GM12865 (cell line): Measurements from ENCODE around the gene KLHL6.

Source experiments
- DNase-seq: peaks from one replicate; pipeline ENCODE4 v3.0.0; 2010; ENCODE audit warnings: low read depth
- H3K4me3 ChIP-seq: 2 replicates; pipeline ENCODE4 v1.5.1; 2011; ENCODE audit warnings: mild to moderate bottlenecking, low read depth, low read length, control low read depth
- TF ChIP-seq, protein P1 (sequence below): IDR thresholded peaks from 2 replicates; pipeline ENCODE4 v1.5.1; 2011; ENCODE audit warnings: low read length, control low read depth, low read depth, inconsistent platforms; ENCODE audit not compliant: insufficient read depth; ENCODE audit errors: missing control alignments

Gene KLHL6, protein sequence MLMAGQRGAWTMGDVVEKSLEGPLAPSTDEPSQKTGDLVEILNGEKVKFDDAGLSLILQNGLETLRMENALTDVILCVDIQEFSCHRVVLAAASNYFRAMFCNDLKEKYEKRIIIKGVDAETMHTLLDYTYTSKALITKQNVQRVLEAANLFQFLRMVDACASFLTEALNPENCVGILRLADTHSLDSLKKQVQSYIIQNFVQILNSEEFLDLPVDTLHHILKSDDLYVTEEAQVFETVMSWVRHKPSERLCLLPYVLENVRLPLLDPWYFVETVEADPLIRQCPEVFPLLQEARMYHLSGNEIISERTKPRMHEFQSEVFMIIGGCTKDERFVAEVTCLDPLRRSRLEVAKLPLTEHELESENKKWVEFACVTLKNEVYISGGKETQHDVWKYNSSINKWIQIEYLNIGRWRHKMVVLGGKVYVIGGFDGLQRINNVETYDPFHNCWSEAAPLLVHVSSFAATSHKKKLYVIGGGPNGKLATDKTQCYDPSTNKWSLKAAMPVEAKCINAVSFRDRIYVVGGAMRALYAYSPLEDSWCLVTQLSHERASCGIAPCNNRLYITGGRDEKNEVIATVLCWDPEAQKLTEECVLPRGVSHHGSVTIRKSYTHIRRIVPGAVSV

DNA sequence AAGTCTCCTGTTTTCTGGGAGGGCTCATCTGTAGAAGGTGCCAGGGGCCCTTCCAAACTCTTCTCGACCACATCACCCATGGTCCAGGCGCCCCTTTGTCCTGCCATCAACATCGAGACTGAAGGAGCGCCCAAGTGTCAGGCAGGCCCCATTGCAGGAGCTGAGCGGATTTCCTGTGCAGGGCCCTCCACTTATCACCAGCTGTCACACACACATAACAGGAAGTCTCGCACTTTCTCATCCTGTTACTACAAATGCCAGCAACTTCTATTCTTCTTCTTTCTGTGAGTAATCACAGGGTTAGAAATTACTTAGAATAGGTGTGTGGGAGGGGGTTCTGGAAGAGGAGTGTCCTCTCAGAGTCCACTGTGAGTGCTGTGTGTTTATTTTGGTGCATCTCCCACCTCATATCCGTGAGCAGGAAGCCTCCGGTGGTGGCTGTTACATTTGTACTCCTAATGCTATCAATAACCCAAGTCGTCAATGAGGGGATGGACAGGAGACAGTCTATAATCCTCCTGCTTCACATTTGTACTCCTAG is at the start of gene KLHL6:
KLHL6 (minus strand) TSS at position 166 of the 541 bp plus-strand sequence; CDS start at position 113, 53 bp downstream.
- peak within 1 kb of the TSS; percentile 54 for H3K4me3 ChIP-seq
- TF ChIP-seq, protein P1, sequence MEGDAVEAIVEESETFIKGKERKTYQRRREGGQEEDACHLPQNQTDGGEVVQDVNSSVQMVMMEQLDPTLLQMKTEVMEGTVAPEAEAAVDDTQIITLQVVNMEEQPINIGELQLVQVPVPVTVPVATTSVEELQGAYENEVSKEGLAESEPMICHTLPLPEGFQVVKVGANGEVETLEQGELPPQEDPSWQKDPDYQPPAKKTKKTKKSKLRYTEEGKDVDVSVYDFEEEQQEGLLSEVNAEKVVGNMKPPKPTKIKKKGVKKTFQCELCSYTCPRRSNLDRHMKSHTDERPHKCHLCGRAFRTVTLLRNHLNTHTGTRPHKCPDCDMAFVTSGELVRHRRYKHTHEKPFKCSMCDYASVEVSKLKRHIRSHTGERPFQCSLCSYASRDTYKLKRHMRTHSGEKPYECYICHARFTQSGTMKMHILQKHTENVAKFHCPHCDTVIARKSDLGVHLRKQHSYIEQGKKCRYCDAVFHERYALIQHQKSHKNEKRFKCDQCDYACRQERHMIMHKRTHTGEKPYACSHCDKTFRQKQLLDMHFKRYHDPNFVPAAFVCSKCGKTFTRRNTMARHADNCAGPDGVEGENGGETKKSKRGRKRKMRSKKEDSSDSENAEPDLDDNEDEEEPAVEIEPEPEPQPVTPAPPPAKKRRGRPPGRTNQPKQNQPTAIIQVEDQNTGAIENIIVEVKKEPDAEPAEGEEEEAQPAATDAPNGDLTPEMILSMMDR = no peak
- peak; percentile 89 for DNase-seq

DNA sequence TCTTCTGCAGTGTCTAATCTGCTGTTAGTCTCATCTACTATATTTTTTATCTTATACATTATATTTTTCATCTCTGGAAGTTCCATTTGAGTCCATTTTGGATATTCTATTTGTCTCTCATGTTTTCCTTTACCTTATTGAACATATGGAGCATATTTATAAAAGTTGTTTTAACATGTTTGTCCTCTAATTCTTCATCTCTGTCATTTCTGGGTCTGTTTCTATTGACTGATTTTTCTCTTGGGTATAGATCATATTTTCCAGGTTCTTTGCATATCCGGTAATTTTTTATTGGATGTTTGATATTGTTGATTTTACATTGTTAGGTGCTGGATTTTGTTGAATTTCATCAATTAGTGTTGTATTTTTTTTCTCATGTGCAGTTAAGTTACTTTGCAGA is 42.5 kb upstream of the KLHL6 start:
- DNase-seq = no peak
- no peak overlapping the region for H3K4me3 ChIP-seq
- TF ChIP-seq, protein P1 = no peak

DNA sequence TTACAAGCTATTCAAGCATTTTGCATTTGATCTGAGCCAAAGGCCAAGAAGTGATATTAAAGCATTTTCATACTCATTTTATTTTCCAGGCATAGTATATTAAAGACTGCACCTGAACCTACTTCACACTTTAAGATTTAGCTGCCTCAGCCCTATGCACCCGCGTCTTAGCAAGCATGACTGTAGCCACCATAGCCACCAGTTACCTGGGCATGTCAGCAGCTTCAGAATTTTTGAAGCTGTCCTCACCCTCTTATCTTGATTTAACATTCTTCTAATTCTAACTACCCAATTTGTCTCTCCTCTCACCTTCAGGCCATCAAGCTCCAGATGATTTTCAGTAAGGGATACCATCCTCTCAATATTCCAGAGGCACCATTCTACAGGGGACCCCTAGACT is 39.1 kb upstream of the KLHL6 start:
- no peak overlapping the region for H3K4me3 ChIP-seq
- TF ChIP-seq, protein P1 = no peak
- DNase-seq = no peak

DNA sequence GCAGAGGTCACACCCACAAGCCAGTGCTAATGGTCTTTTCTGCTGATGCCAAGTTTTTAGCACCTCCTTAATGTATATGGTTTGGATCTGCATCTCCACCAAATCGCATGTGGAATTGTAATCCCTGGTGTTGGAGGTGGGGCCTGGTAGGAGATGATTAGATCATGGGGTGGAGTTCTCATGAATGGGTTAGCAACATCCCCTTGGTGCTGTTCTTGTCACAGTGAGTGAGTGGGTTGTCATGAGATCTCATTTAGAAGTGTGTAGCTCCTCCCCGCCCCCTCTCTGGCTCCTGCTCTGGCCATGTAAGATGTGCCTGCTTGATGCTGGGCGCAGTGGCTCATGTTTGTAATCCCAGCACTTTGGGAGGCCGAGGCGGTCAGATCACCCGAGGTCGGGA is 37.3 kb upstream of the KLHL6 start:
- no peak overlapping the region for H3K4me3 ChIP-seq
- DNase-seq = no peak
- TF ChIP-seq, protein P1 = no peak

DNA sequence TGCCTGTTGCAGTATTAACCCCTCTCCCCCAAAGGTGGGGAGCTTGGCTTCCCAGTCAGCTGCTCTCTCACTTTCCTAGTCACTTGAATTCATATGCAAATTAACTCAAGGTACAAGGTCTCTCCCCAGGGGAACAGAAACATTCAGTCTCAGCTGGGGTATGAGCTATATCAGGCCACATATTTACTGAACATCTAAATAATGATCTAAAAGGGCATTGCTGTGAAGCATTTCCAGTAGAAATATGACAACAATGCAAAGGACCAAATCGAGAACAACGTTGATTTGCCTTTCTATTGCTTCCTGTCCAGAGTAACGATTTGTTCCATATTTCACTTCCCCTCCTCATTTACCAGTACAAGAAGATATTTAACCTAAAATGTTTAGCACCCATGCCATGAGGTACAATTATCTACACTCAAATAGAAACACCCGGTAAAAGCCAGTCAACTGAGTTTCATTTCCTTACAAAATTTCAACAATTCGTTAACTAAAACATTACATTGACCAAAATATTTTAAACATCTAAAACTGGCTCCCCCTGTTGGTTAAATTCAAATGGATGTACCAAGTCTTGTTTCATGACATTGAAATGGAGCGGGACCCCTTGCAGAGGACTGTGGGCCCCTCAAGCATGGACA is 36.5 kb upstream of the KLHL6 start:
- no peak overlapping the region for H3K4me3 ChIP-seq
- DNase-seq = peak; percentile 84
- TF ChIP-seq, protein P1 = peak; percentile 29

DNA sequence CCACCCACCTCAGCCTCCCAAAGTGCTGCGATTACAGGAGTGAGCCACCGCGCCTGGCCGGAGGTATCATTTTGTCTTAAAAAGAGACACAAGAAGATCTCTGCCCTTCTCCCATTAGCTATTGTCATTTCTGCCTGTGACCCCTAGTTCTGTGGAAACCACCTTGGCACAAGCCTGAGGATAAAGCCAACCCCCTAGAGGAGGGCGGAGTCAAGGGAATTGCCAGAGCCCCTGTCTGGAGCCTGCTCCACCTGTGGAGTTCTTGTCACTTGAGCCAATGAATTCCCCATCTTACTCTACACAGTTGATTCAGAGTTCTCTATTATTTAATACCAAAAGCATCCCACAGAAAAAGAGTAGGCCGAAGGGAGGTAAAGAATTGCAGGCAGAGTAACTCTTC is 34.9 kb upstream of the KLHL6 start:
- no peak for DNase-seq
- no peak overlapping the region for H3K4me3 ChIP-seq
- TF ChIP-seq, protein P1 = no peak
